Fibroblast of the conjunctiva (primary cell): ENCODE data around the gene RDX.
"Not testable (repeated sequence)": the region's sequence is repeated elsewhere in the genome, so short reads cannot be mapped to it uniquely, and the experiment has no call there.

Source experiments
- DNase-seq: peaks from one replicate; pipeline ENCODE4 v3.0.0-alpha.2; 2010; ENCODE audit warnings: low read depth

The RDX gene

GRCh38 chr11:110305169-110306018 is 9.0 kb upstream of the RDX start:
- DNase-seq: no peak

DNA sequence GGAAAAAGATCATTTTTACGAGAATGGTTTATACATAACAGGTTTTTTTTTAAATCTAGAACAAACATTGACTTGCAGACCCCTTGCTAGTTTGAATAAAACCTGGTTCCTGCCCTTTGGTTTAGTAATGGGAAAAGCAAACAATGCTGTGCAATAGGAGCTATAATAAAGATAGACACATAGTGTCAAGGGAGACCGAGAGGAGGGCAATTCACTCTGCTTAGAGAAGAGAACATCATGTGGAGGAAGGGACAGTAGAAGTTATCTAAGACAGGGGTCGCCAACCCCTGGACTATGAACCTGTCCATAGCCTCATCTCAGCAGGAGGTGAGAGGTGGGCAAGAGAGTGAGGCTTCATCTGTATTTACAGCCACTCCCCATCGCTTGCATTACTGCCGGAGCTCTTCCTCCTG is 7.0 kb upstream of the RDX start:
- DNase-seq: no peak

- no peak for DNase-seq
These were observed 5.2 kb upstream of the RDX start for GRCh38 chr11:110301577-110301976.

GRCh38 chr11:110301032-110301431 is 4.6 kb upstream of the RDX start:
- DNase-seq: no peak

DNA sequence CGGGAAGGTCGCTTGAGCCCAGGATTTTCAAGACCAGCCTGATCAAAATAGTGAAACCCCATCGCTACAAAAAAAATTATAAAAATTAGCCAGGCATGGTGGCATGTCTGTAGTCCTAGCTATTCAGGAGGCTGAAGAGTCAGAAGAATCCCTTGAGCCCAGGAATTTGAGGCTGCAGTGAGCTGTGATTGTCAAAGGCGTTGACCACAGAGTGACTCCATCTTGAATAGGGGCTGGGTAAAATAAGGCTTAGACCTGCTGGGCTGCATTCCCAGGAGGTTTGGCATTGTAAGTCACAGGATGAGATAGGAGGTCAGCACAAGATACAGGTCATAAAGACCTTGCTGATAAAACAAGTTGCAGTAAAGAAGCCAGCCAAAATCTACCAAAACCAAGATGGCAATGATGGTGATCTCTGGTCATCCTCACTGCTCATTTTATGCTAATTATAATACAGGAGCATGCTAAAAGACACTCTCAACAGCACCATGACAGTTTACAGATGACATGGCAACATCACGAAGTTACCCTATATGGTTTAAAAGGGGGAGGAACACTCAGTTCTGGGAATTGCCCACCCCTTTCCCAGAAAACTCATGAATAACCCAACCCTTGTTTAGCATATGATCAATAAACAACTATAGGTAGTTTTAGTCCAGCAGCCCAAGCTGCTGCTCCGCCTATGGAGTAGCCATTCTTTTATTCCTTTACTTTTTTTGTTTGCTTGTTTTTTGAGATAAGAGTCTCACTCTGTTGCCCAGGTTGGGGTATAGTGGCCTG is 2.8 kb upstream of the RDX start:
- no peak for DNase-seq

DNA sequence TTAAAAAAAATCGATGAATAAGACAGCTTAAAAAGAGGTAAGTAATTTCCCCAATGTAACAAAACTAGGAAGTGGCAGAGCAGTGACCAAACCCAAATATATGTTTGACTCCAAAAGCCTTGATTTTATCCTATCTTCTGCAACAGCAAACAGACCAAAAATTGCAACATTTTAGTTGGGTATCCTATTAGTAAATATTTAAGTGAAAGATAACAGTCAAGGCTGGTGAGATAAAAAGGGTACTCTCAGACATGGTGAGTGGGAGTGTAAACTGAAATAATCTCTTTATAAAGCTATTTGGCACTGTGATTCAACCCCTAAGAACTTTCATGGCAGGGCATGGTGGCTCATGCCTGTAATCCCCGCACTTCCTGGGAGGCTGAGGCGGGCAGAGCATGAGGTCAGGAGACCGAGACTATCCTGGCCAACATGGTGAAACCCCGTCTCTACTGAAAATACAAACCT is 1.9 kb upstream of the RDX start:
- DNase-seq: no peak

- no peak for DNase-seq
These were observed 1.4 kb upstream of the RDX start for GRCh38 chr11:110297726-110298300.

DNA sequence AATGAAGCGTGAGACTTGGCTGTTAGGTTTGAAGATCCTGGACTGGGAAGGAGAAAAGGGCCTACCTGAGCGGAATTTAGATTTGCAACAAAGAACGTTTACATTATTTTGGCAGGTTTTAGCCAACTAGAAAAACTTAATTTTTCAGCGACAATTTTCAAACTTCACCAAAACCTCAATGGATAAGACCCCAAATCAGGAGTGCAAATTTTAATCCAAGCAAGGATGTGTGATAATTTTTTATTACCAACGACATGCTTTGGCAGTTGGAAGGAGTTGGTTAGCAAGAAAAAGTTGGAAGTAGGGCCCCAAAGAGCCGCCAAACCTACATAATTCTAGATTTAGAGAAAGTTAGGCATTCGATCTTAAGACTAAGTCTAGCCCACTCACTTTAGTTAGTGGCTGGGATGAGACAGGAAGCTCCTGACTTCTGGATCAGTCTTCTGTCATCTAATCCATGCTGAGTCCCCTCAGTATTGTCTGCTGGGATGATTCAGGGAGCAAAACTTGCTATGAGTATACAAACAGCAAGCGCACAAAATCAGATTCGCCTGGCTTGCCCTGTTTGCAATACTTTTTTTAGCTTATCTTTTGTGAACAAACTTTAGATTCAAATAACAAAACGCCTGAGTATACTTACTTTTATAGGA is 787 bp upstream of the RDX start:
- DNase-seq: no peak

DNA sequence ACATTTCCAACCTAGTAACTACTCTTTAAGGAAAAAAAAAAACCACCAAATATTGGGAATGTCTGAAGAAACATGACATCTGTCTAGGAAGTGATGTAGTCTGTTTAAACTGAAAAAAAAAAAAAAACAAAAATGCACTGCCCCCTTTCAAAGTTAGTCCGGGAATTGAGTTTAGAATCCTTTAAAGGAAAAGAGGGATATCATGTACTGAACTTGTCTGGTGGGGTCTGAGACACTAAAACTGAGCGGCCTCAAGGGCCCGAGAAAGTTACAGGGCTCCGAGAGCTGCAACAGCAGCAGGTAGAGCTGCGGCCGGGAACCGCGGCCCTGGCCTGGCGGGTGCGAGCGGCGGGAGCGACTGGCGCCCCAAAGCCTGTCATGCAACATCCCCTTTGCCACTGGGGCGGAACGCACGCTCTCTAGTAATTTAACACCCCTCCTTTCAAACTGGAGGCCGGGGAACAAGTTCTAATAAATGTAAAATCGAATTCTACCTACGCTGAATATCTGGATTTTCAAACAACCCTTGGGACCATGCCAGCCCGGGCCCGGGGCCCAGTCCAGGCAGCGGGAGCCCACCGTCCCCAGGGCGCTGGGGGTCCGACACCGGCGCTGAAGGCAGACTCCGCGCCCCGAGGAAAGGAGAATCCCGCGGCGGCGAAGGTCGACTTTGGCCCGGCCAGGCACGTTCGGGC is 736 bp downstream of the RDX start:
- DNase-seq: no peak

DNA sequence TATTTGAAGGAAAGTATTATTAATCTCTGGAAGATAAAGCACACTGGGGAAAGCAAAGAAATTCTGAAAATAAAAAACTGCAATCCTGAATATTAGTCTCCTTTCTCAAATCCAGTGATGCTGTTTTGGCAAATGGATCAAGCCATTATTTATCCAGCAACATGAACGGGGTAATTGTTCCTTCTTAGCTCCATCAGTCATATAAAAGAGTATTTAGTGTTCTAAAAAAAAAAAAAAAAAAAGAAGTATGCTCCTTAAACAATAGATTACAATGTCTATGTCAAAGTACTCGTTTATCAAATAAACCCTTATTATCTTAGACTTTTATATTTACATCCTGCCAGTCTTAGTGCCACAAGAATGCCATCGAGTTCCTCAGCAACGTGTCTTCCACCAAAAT is 1.3 kb downstream of the RDX start:
- no peak for DNase-seq

GRCh38 chr11:110294509-110294908 is 1.9 kb downstream of the RDX start:
- DNase-seq: no peak

GRCh38 chr11:110293389-110293788 is 3.0 kb downstream of the RDX start:
- DNase-seq: no peak

- DNase-seq: not testable (repeated sequence)
These were observed 4.3 kb downstream of the RDX start for GRCh38 chr11:110292146-110292545.

DNA sequence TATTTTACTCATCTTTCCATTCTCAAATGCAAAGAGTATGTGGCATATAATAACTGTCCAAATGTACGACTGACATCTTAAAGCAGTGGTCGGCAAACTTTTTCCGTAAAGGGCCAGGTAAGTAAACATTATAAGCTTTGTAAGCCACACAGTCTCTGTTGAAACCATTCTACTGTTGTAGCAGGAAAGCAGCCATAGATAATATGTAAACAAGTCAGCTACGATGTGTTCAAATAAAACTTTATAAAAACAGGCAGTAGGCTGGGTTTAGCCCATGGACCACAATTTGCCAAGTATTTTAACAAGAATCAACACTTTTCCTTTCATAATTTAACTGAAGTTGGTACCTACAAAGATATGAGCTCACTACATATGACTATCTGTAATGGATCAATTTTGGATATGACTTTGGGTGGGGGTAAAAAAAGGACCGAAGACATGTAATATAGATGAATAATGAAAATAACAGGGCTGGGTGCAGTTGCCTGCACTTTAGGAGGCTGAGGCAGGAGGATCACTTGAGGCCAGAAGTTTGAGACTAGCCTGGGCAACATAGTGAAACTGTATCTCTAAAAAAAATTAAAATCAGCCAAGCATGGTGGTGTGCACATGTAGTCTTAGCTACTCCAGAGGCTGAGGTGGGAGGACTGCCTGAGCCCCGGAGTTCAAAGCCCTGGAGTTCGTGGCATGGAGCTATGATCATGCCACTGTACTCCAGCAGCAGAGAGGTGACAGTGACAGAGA is 5.7 kb downstream of the RDX start:
- DNase-seq: no peak

DNA sequence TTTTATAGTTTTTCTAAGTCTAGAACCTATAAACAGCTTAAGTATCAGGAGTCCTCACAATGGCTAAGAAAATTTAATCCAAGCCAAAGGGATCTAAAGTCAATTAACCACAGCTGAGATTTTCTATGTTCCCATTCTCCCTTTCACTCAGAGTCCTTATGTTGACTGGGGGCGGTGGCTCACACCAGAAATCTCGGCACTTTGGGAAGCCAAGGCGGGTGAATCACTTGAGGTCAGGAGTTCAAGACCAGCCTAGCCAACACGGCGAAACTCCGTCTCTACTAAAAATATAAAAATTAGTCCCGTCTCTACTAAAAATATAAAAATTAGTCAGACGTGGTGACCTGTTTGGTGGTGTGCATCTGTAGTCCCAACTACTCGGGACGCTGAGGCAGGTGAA is 6.9 kb downstream of the RDX start:
- DNase-seq: no peak

DNA sequence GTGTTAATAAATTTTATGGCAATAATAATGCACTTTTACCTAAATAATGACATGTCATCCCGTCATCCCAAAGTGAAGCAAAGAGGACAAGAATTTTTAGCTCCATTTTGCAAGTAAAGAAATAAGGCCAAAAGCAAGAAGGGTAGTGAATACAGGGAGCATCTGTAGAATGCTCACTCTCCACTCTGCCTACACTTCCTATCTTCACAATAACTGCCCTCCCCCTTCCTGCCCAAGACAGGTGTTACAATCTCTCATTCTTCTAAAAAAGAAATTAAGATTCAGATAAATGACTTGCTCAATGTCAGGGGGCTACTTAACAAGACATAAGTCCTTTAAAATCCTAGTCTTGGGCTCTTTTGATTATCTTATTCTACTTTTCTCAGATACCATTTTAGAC is 8.9 kb downstream of the RDX start:
- no peak for DNase-seq

DNA sequence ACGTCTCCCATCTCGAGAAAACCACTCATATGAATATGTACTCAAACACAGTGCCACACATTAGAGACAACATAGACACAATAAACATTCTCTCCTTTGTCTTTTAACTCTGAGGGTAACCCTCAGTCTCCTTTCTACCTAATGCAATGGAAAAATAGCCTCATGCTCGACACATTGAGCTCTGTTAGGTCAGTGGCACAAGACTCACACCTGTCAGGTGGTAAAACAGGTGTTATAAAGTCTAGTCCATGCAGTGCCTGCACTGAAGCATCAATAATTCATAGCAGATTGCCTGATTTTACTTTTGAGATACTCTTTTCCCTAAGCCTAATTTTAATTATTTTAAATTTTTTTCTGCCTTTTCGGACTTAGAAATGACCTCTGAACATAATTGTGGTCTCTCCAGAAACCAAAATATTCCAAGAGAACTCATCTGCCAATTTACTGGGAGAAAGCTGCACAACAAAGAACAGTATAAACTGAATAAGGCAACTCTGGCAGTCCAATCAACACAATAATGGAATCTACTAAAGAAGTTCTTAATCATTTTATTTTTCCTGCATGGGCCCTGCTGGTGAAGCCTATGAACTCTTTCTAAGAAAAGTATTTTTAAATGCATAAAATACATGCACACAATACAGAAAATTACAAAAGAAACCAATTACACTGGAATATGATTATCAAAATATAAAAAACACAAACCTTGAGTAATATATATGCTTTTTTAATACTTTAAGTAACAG is 9.9 kb downstream of the RDX start:
- DNase-seq: no peak

DNA sequence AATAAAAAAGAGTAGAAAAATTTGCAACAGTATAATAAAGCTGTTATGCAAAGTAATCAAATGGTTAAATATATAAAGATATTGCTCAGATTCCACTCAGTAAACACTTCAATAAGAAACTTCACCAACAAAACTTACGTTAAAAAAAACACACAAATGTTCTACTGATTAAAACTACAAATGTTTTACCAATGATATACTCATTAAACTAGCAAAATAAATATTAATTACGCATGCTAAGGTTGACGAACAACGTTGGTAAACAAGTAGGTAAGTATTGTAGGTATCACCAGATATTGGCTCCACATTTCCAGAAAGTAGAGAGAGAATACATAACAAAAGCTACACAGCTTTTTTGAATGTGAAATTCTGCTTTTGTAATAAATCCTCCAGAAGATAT is 12.6 kb downstream of the RDX start:
- DNase-seq: no peak

- not testable (repeated sequence) for DNase-seq
These were observed 15.8 kb downstream of the RDX start for GRCh38 chr11:110280595-110280994.

DNA sequence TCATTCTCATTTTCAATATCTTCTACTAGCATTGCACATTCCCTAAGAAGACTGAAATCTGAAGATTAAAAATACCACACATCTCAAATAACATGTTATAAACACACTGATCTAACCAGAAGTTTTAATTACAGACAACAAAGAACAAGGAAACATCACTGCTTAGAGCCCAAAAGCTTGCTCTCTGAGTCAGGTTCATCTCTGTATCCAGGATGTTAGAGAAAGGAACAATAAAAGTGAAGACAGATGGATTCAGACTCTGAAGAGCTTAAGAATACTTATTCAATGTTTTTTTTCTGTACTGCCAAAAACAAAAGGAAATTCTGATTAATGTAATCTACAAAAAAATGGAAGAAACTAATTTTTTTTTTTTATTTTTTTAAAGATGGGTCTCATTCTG is 16.5 kb downstream of the RDX start:
- no peak for DNase-seq
